Panc1 (cell line): ENCODE results near the gene NOX1. TPM values are rescaled to one million over a fixed set of nuclear protein-coding genes. Genes with fewer than 3 reads are reported as not detected.

ENCODE experiments used
- ATAC-seq: fragments of 200-7000 bp; cut with Tn5 transposase; 2 replicates; pipeline ENCODE4 v1.9.1; 2020; ENCODE audit warnings: mild to moderate bottlenecking, moderate library complexity
- BruUV-seq: library from RNA; stranded (reverse); fragments of 400-500 nt; replicated peaks from 2 replicates; lab custom pipeline; 2021; lab: Mats Ljungman, UMichigan
- CTCF ChIA-PET: fragments of 300-600 bp; sonication (Branson Sonifier 250); formaldehyde crosslinking; loops from one replicate; lab custom pipeline; 2022; ENCODE audit warnings: antibody characterized with exemption; lab: Charles Lee
- POLR2A ChIA-PET: fragments of 300-600 bp; sonication (Branson Sonifier 250); formaldehyde crosslinking; loops from one replicate; lab custom pipeline; 2022; ENCODE audit warnings: antibody characterized with exemption; lab: Charles Lee
- DNase-seq: peaks from one replicate; pipeline ENCODE4 v3.0.0-alpha.2; 2010; ENCODE audit warnings: low read depth, low spot score
- H3K27ac ChIP-seq: 2 replicates; pipeline ENCODE4 v1.5.1; 2011; ENCODE audit warnings: mild to moderate bottlenecking, low read length, inconsistent platforms
- H3K27me3 ChIP-seq: fragments of 200-500 bp; sonication (Bioruptor generic); 2 replicates; pipeline ENCODE4 v1.6.0; 2014; ENCODE audit warnings: low read length, inconsistent platforms; ENCODE audit not compliant: control insufficient read depth, insufficient read depth
- H3K36me3 ChIP-seq: fragments of 200-500 bp; sonication (Bioruptor generic); 2 replicates; pipeline ENCODE4 v1.5.1; 2014; ENCODE audit warnings: inconsistent platforms, mild to moderate bottlenecking, low read length, moderate library complexity; ENCODE audit not compliant: control insufficient read depth, insufficient read depth
- H3K4me1 ChIP-seq: 2 replicates; pipeline ENCODE4 v1.5.1; 2011; ENCODE audit warnings: inconsistent platforms, mild to moderate bottlenecking, low read length, moderate library complexity; ENCODE audit not compliant: control insufficient read depth, insufficient read depth
- H3K4me3 ChIP-seq, 2 experiments: 2 replicates each; pipeline ENCODE4 v1.5.1; 2011 to 2012; ENCODE audit warnings: low read depth in 2 of 2, low read length in 2 of 2, mild to moderate bottlenecking in 2 of 2, inconsistent platforms in 1 of 2, moderate library complexity in 1 of 2
- H3K9me3 ChIP-seq: fragments of 200-500 bp; sonication (Bioruptor generic); 2 replicates; pipeline ENCODE4 v1.5.1; 2014; ENCODE audit warnings: low read depth, mild to moderate bottlenecking, inconsistent platforms, low read length, moderate library complexity; ENCODE audit not compliant: control insufficient read depth, insufficient read depth
- CTCF ChIP-seq: fragments of 450-650 bp; IDR thresholded peaks from 2 replicates; pipeline ENCODE4 v1.5.1; 2017; ENCODE audit warnings: mild to moderate bottlenecking
- POLR2AphosphoS5 ChIP-seq: IDR thresholded peaks from 2 replicates; pipeline ENCODE4 v1.6.1; 2012; ENCODE audit warnings: mild to moderate bottlenecking, low read depth, low read length, moderate library complexity
- REST ChIP-seq, 2 experiments: IDR thresholded peaks; 2 replicates each; pipeline ENCODE4 v1.6.1; 2011 to 2012; ENCODE audit warnings: low read depth in 2 of 2, control low read depth in 1 of 2, low read length in 1 of 2, mild to moderate bottlenecking in 1 of 2, moderate library complexity in 1 of 2; ENCODE audit not compliant: insufficient read depth in 1 of 2
- SIN3A ChIP-seq: IDR thresholded peaks from 2 replicates; pipeline ENCODE4 v1.6.1; 2012; ENCODE audit warnings: low read depth, mild to moderate bottlenecking, low read length, moderate library complexity, borderline replicate concordance; ENCODE audit not compliant: insufficient read depth
- TCF7L2 ChIP-seq: IDR thresholded peaks from 2 replicates; pipeline ENCODE4 v1.6.1; 2011; ENCODE audit warnings: mild to moderate bottlenecking, low read depth, low read length, inconsistent platforms
- in situ Hi-C: cut with HindIII; loops from 2 replicates; pipeline ENCODE4 v1.10.0; 2016; ENCODE audit warnings: low sequenced_read_pairs, low pct_unique_long_range_greater_than_20kb
- intact Hi-C: fragments of 100-400 bp; cut with micrococcal nuclease; formaldehyde crosslinking; loops from one replicate; pipeline ENCODE4 v1.10.0; 2022; ENCODE audit not compliant: unreplicated experiment
- total RNA-seq: library from RNA; stranded (reverse); gene quantifications from one replicate; pipeline ENCODE4 v1.2.1, GENCODE V29; 2021; ENCODE audit not compliant: unreplicated experiment

The NOX1 gene
- total RNA-seq, 1 experiment from 2014 or later = not detected

- DNase-seq = no peak
- in situ Hi-C loops (no loop called here), intact Hi-C loops (no loop called here)
- no peak overlapping the region for H3K4me3 ChIP-seq
- ChIA-PET POLR2A (no interaction called here), CTCF (no interaction called here)
- no peaks in the 10 kb centered on the region for H3K9me3 ChIP-seq
- no TSS peak for BruUV-seq
- ATAC-seq = no peak
- TF ChIP-seq SIN3A = no peak
- TF ChIP-seq REST (IDR thresholded peaks at IDR 0.05; ENCODE audit: insufficient read depth in 1 of 2, low read depth in 2 of 2, low read length in 1 of 2) = no peak
- no peak for TF ChIP-seq TCF7L2
- no peak for TF ChIP-seq POLR2AphosphoS5
- TF ChIP-seq CTCF = no peak
- H3K27ac ChIP-seq = no peak overlapping the region
- H3K27me3 ChIP-seq = peaks cover 8% of the 10 kb centered on the region; the same call in 1 of the 2 replicates
- H3K36me3 ChIP-seq = no peaks in the 10 kb centered on the region
- no peaks in the 10 kb centered on the region for H3K4me1 ChIP-seq
These were observed 9.3 kb downstream of the NOX1 start for GRCh38 chrX:100864657-100865391.

DNA sequence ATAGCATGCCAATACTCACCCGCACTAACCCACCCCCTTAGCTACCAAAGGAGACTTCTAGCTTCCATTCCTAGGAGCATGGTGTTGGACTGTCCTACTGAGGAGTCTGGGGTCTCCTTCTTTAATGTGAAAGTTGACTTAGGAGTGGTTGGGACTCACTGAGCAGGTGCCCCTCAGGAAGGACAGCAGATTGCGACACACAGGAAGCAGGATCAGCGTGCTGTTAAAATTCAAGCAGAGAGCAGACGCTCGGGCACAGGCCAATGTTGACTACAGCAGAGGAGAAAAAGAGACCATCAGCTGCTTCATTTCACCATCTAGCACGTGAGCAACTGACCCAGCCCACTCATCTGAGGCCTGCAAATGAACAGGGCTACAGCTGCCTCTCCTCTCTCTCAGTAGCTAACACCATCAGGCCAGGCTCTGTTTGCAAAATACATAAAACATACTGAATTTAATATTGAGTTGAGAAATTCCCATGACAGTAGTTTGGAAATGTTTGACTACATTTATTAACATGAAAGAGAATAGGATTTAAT lies 10.8 kb downstream of the NOX1 start:
- BruUV-seq = no TSS peak
- Histone ChIP-seq H3K9me3 (no peaks in the 10 kb centered on the region), H3K4me3 (no peak overlapping the region), H3K4me1 (no peaks in the 10 kb centered on the region), H3K27ac (no peak overlapping the region), H3K36me3 (no peaks in the 10 kb centered on the region), H3K27me3 (peaks cover 8% of the 10 kb centered on the region; the same call in 1 of the 2 replicates)
- intact Hi-C loops = no loop called here
- no peak for ATAC-seq
- CTCF ChIA-PET = no interaction called here
- TF ChIP-seq TCF7L2 (no peak), REST (IDR thresholded peaks at IDR 0.05; ENCODE audit: insufficient read depth in 1 of 2, low read depth in 2 of 2, low read length in 1 of 2) (no peak), CTCF (no peak), SIN3A (no peak), POLR2AphosphoS5 (no peak)
- no peak for DNase-seq
- POLR2A ChIA-PET = no interaction called here
- in situ Hi-C loops = no loop called here
